Activated CD8-positive, alpha-beta memory T cell treated with anti-CD3 and anti-CD28 coated beads, Interleukin-2, amount 50 U/mL, for 4 hours (primary cell): ENCODE measurements around the gene GALR2.
"Not testable (repeated sequence)": the region's sequence is repeated elsewhere in the genome, so short reads cannot be mapped to it uniquely, and the experiment has no call there.

Source experiments
- DNase-seq: peaks from one replicate; pipeline ENCODE4 v3.0.0-alpha.2; 2020

The GALR2 gene, protein sequence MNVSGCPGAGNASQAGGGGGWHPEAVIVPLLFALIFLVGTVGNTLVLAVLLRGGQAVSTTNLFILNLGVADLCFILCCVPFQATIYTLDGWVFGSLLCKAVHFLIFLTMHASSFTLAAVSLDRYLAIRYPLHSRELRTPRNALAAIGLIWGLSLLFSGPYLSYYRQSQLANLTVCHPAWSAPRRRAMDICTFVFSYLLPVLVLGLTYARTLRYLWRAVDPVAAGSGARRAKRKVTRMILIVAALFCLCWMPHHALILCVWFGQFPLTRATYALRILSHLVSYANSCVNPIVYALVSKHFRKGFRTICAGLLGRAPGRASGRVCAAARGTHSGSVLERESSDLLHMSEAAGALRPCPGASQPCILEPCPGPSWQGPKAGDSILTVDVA

GRCh38 chr17:76074390-76075363 lies at the start of gene GALR2:
Gene GALR2 (plus strand): TSS chr17:76074781. CDS start chr17:76074884, 103 bp downstream.
- DNase-seq: no peak

- DNase-seq: no peak
Measured at GRCh38 chr17:76025294-76025693, 49.3 kb upstream of the GALR2 start.

DNA sequence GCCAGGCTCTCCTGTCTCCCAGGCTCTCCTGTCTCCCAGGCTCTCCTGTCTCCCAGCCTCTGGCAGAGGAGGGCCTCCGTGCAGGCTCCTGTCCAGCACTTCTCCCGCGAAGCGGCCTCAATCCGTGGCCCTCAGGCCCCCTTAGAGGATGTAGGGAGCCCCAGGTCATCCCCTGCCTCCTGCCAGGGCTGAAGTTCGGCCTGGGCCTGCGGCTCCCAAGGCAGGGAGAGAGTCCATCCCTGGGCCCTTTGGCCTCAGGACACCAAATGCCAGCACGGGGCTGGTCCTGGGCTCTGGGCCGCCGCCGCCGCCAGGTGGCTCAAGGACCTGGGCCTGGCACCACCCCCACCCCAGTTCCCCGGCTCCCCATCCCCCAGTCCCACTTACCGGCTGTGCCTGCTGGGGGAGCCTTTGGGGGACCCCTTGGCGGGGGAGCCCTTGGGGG lies 47.8 kb upstream of the GALR2 start:
- DNase-seq: no peak

DNA sequence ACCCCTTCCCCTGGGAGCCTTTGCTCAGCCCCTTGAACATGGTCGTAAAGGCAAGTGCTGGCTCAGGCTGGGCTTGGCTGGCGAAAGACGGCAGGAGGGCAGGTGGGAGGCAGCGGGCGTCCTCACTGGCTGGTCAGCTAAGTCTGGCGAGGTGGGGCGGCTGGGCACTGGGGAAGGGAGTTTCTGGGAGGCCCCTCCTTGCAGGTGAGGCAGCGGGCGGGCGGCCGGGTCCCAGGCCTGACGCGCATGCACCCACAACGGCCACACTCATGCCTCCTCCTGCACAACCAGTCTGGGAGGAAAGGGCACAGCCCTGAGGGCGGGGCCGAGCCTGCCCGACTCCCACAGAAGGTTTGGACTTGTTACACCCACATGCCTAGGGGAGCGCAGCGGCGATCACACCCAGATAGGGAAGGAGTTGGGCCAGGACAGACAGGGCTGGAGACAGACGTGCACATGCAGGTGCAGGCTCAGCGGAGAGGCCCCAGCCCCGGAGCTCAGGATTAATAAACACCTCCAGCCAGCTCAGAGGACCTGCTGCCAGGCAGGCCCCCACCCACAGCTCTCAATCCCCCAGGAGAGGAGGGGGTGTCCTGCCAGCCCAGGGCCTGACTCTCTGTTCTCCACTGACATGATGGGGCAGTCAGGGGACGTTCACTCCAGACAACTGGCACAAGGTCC lies 47.3 kb upstream of the GALR2 start, which contains the start of gene EVPL:
TSS of gene EVPL (minus strand) at position 148 of the 681 bp plus-strand sequence. CDS start at position 40, 108 bp downstream.
- no peak for DNase-seq

- no peak for DNase-seq
Measured at GRCh38 chr17:76032073-76032779, 42.4 kb upstream of the GALR2 start.

GRCh38 chr17:76032780-76033108 lies 41.8 kb upstream of the GALR2 start:
- no peak for DNase-seq

DNA sequence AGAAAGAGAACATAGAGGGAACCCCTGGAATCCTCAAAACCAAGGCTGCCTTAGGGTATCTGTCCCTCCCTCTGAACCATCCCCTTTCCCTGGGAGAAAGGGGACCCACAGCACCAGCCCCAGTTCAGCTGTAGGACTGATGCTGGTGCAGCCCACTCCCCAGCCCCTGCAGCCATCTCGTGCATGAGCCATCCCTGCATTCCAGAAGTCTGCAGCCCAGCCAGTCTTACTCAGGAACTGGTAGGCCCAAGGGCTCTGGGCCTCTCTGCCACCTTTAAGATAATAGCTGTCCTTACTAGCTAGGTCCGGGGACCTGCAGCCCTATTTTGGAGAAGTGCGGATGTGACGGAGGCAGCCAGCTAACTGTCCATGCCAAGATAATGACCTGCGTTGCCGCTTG lies 41.4 kb upstream of the GALR2 start:
- no peak for DNase-seq

GRCh38 chr17:76034428-76035350 lies 39.9 kb upstream of the GALR2 start:
- DNase-seq: no peak

GRCh38 chr17:76036497-76037261 lies 37.9 kb upstream of the GALR2 start:
- no peak for DNase-seq

GRCh38 chr17:76038050-76038449 lies 36.5 kb upstream of the GALR2 start:
- DNase-seq: no peak

GRCh38 chr17:76039121-76039520 lies 35.5 kb upstream of the GALR2 start:
- no peak for DNase-seq

DNA sequence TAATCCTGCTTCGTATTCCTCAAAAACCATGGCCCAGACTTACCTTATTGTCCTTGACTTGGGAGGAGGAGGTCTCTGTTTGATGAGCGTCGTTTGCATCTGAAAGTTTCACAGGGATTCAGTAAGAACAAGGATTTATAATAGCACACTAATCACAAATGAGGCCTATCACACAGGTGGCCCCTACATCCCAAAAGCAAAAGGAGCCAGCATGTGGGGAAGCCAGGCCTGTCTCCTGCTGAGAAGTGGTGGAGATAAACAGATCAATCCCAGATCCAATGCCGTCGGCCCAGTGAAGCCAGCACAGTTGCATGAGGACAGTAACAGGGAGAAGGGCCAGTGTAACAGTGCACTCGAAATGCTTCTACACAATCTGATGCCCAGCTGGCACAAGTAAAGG lies 34.2 kb upstream of the GALR2 start:
- DNase-seq: no peak

GRCh38 chr17:76042868-76043267 lies 31.7 kb upstream of the GALR2 start:
- DNase-seq: not testable (repeated sequence)

GRCh38 chr17:76044475-76045007 lies 30.0 kb upstream of the GALR2 start:
- not testable (repeated sequence) for DNase-seq

DNA sequence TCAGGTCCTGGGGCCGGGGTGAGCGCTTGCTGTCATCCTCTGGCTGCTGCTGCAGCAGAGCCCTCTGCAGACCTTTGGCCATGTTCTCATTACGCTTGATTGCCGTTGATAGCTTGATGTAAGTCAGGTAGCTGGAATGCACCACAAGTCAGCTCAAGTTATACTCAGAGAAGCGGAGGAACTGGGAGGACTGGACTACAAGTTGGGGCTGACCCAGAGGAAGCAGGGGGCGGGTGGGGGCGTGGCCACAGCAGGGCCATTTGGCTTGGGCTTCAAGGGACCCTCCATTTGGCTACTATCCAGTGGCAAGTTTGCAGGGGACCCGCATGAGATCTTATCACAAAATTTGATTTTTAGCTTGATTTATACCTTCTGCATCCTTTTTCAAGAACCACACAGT lies 28.5 kb upstream of the GALR2 start:
- no peak for DNase-seq

- DNase-seq: no peak
Measured at GRCh38 chr17:76048025-76048605, 26.5 kb upstream of the GALR2 start.

DNA sequence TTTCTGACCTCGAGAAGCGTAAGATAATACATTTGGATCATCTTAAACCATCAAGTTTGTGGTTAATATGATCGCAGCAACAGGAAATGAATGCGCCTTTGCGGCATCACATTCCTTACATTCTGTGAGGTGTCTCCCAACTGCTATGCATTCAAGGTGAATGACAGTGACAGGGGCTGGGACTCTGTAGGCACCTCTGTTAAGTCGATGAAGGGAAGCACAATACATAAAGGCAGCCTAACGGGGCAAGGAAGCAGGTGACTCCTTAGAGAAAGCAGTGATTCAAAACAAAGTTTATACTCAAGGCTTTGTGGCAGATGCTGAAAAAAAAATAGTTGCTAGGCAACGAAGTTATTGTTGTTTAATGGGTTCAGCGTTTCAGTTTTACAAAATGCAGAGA lies 25.9 kb upstream of the GALR2 start:
- no peak for DNase-seq

GRCh38 chr17:76049239-76049638 lies 25.3 kb upstream of the GALR2 start:
- DNase-seq: no peak

- DNase-seq: no peak
Measured at GRCh38 chr17:76049836-76050537, 24.6 kb upstream of the GALR2 start.
